HG03571 (cell line): ENCODE data around the gene ZNF626.
"Not testable (repeated sequence)": the region's sequence is repeated elsewhere in the genome, so short reads cannot be mapped to it uniquely, and the experiment has no call there.

Experiments
- ATAC-seq: cut with Tn5 transposase; IDR thresholded peaks from one replicate; pipeline ENCODE4 v1.9.1; 2021; ENCODE audit not compliant: unreplicated experiment

Gene ZNF626

DNA sequence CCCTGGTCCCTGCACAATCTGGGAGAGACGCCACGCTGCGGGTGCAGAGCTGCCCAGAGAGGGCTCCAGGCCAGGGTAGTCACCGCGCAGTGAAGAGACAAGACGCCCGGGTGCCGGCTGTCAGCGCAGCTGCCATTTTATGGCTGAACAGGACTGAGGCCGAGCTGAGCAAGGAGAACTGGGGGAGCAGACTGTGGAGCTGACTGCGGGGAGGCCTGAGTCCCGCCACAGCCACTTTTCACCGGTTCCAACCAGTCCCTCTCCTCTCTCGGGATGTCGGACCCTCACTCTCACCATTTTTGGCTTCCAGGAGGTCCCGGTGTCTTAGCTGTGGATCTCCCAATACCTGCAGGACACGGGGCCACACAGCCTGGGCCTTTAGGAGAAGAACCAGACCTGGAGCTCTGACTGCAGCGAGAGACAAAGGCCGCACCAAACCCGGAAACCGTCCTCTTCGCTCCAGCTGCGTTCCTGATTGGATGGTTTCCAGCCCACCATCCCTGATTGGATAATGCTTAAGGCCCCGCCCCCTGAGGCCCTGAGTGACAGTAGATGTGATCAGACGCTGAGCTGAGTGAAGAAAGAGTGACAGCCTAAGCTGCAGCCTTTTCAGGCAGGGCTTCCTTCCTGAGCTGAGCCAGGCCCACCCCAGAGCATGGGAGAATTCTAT lies at the start of gene ZNF626:
Gene ZNF626, minus strand, starts transcription at position 422 of the 670 bp plus-strand sequence. Its CDS starts 125 bp downstream, at position 297.
- ATAC-seq: no peak

DNA sequence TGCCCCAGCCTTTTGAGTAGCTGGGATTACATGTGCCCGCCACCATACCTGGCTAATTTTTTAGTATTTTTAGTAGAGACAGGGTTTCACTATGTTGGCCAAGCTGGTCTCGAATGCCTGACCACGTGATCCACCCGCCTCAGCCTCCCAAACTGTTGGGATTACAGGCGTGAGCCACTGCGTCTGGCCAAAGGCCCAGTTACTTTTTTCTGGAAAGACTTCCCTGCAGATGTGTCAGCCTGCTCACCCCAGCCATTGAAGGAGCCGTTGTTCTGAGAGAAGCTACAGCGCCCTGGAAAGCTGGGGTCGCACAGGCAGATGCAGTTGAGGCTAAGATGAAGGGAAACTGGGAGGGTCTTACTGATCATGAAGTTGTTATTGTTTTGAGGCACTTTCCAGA lies 7.9 kb upstream of the ZNF626 start:
- no peak for ATAC-seq

GRCh38 chr19:20667281-20667680 lies 5.9 kb upstream of the ZNF626 start:
- no peak for ATAC-seq

- ATAC-seq: no peak
Measured at GRCh38 chr19:20664901-20665781, 3.8 kb upstream of the ZNF626 start.

DNA sequence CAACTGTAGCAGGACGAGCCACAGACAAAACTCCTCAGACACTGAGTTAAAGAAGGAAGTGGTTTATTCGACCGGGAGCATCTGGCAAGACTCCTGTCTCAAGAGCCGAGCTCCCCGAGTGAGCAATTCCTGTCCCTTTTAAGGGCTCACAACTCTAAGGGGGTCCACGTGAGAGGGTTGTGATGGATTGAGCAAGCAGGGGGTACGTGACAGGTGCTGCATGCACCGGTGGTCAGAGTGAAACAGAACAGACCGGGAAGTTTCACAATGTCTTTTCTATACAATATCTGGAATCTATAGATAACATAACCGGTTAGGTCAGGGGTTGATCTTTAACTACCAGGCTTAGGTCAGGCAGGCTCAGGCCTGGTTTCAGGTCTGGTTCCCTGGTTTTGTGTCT lies 3.1 kb upstream of the ZNF626 start:
- not testable (repeated sequence) for ATAC-seq

DNA sequence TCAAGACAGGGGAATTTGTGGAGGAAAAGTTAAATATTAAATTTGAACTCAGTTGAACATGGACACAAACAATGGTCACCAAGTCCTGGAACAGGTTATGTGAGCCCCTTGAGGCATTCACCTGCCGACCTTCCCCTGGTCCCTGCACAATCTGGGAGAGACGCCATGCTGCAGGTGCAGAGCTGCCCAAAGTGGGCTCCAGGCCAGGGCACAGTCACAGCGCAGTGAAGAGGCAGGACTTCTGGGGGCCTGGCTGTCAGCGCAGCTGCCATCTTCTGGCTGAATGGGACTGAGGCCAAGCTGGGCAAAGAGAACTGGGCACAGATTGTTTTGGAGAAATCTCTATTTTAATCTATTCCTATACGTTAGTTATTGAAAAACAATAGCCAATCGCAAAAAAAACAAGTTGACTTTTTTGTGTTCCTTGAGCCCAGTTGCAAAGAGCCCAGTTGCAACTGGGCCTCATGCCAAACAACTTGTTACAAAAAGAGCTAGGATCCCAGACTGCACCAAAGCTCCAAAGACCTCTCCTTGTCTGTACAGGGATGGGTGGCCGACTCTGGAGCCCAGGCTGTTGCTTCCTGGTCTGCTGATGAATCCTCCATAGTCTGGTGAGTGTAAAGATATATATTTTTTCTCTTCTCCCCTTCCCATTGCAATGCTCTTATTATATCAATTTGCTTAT lies 1.2 kb upstream of the ZNF626 start:
- ATAC-seq: no peak

DNA sequence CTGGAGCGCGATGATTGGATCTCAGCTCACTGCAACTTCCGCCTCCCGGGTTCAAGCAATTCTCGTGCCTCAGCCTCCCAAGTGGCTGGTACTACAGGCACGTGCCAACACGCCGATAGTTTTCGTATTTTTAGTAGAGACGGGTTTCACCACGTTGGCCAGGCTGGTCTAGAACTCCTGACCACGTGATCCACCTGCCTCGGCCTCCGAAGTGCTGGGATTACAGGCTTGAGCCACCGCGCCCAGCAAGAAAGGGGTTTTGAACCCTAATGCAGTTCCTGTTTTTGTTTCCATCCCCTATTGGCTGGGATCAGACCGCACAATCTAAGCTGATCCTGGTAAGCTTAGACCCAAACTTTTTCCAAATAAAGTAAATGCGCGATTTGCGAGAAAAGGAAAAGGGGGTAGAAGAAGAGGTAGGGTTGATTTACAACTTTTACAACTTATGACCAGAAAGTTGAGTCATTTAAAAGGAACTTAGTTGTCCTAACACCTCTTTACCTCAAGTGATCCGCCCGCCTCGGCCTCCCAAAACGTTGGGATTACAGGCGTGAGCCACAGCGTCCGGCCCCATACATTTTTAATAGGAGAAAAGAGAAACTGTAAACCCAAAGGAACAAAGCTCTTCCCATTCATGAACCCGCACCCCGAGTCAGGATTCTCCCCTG lies 764 bp downstream of the ZNF626 start:
- no peak for ATAC-seq

GRCh38 chr19:20640545-20640944 lies 20.8 kb downstream of the ZNF626 start:
- no peak for ATAC-seq

GRCh38 chr19:20640023-20640422 lies 21.3 kb downstream of the ZNF626 start:
- no peak for ATAC-seq

- ATAC-seq: not testable (repeated sequence)
Measured at GRCh38 chr19:20624560-20624959, 36.8 kb downstream of the ZNF626 start.

DNA sequence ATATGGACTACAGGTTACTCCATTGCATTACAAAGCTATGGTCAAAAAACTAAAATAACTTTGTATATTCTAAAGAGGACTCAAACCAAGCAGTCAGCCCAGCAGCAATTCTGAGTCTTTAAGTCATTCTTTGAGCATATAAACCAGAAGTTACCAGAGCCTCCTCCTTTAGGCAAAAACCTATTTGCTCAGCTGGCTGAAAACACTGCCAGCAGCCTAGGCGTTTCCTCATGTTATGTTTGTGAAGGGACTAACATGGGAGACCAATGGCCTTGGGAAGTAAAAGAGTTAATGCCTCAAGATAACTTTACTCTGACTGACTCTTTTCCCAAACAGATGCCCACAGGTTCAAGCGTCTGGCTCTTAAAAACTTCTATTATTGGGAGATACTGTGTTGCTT lies 45.3 kb downstream of the ZNF626 start:
- ATAC-seq: no peak

- not testable (repeated sequence) for ATAC-seq
Measured at GRCh38 chr19:20614971-20615370, 46.4 kb downstream of the ZNF626 start.

DNA sequence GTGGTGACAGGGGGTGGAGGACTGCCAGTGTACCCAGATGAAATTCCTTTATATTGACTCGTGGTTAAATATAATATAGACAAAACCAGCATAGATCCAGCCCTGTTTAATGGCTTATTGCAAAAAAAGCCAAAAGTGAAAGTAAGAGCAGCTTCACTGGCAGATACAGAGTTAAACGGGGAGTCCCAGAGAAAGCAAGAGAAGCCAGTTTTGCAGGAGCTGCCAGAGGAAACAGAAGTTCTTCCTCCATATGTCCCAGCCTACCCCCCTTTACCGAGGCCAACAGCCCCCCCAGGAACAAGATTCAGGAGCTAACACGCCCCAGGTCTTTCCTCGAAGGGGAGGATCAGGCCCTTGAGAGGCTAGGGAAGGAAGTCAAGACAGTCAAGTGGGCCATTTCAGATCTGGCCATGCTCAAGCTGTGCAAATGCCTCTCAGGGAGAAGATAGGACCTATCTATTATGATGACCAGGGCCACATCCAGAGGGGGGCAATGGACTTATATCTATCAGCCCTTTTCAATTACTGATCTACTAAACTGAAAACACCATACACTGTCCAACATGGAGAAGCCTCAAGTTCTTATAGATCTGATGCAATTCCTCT lies 48.6 kb downstream of the ZNF626 start:
- ATAC-seq: no peak

GRCh38 chr19:20611866-20612265 lies 49.5 kb downstream of the ZNF626 start:
- no peak for ATAC-seq

- no peak for ATAC-seq
Measured at GRCh38 chr19:20607943-20608342, 53.4 kb downstream of the ZNF626 start.
